ENCODE results near the gene PCSK2. TPM values are rescaled to one million over a fixed set of nuclear protein-coding genes. Genes with fewer than 3 reads are reported as not detected.

Gene PCSK2
- total and polyA plus RNA-seq, 2 of the 8 experiments (the other 6 are each of a cell fraction or from before 2014, with no cell fraction given) = 1.9 to 4.2 TPM

GRCh38 chr20:17436664-17437063 is 209.8 kb downstream of the PCSK2 start (continued):
- TF ChIP-seq CHD2 (IDR thresholded peaks at IDR 0.05; ENCODE audit: low read length) (no peak), SP2 (IDR thresholded peaks at IDR 0.05; ENCODE audit: low read length) (no peak), CBX8 (IDR thresholded peaks at IDR 0.05; ENCODE audit: borderline replicate concordance, low read depth, low read length) (no peak), NRF1 (IDR thresholded peaks at IDR 0.05; ENCODE audit: low read depth, low read length) (no peak), SP4 (IDR thresholded peaks at IDR 0.05; ENCODE audit: low read length) (no peak), SIRT6 (IDR thresholded peaks at IDR 0.05; ENCODE audit: low read length) (no peak)

Data from H1 (cell line).